ENCODE results near the gene ARHGEF4.

Gene ARHGEF4

GRCh38 chr2:130963196-130963848 lies 126.6 kb downstream of the ARHGEF4 start:
- Histone ChIP-seq H3K4me3 (ENCODE audit: low read length) (no peak overlapping the region), H3K9me3 (replicated peaks; ENCODE audit: insufficient read depth, low read length) (no peaks in the 10 kb centered on the region), H3K36me3 (replicated peaks; ENCODE audit: insufficient read depth, low read length) (no peaks in the 10 kb centered on the region), H4K20me1 (ENCODE audit: insufficient read depth, low read length) (no peaks in the 10 kb centered on the region), H3K4me1 (ENCODE audit: low read length) (no peaks in the 10 kb centered on the region), H3K9me2 (replicated peaks; ENCODE audit: insufficient read depth, low read length) (no peaks in the 10 kb centered on the region), H3K27ac (ENCODE audit: low read length) (no peak overlapping the region), H2AFZ (ENCODE audit: low read length) (no peak overlapping the region), H3K4me2 (ENCODE audit: low read depth, low read length) (no peak overlapping the region), H3K9ac (ENCODE audit: low read length) (no peak overlapping the region), H3K27me3 (replicated peaks; ENCODE audit: insufficient read depth, low read length) (no peaks in the 10 kb centered on the region), H3F3A (ENCODE audit: insufficient read depth, low read length) (no peaks in the 10 kb centered on the region), H3K79me2 (ENCODE audit: low read length) (no peaks in the 10 kb centered on the region)
- TF ChIP-seq EZH2phosphoT487 (IDR thresholded peaks at IDR 0.05; ENCODE audit: low read length): no peak
- TF ChIP-seq EZH2 (optimal IDR thresholded peaks at IDR 0.05; ENCODE audit: low read depth, low read length): no peak
- TF ChIP-seq CTCF (IDR thresholded peaks at IDR 0.05; ENCODE audit: low read length): no peak
- DNase-seq: no peak

- Histone ChIP-seq H3K9ac (ENCODE audit: low read length) (no peak overlapping the region), H3K36me3 (replicated peaks; ENCODE audit: insufficient read depth, low read length) (no peaks in the 10 kb centered on the region), H3K79me2 (ENCODE audit: low read length) (no peaks in the 10 kb centered on the region), H3K4me2 (ENCODE audit: low read depth, low read length) (no peak overlapping the region), H3K27ac (ENCODE audit: low read length) (no peak overlapping the region), H4K20me1 (ENCODE audit: insufficient read depth, low read length) (no peaks in the 10 kb centered on the region), H3F3A (ENCODE audit: insufficient read depth, low read length) (no peaks in the 10 kb centered on the region), H3K4me1 (ENCODE audit: low read length) (no peaks in the 10 kb centered on the region), H3K9me3 (replicated peaks; ENCODE audit: insufficient read depth, low read length) (no peaks in the 10 kb centered on the region), H2AFZ (ENCODE audit: low read length) (no peak overlapping the region), H3K4me3 (ENCODE audit: low read length) (no peak overlapping the region), H3K9me2 (replicated peaks; ENCODE audit: insufficient read depth, low read length) (no peaks in the 10 kb centered on the region), H3K27me3 (replicated peaks; ENCODE audit: insufficient read depth, low read length) (no peaks in the 10 kb centered on the region)
- DNase-seq: no peak
- TF ChIP-seq CTCF (IDR thresholded peaks at IDR 0.05; ENCODE audit: low read length) (no peak), EZH2phosphoT487 (IDR thresholded peaks at IDR 0.05; ENCODE audit: low read length) (no peak), EZH2 (optimal IDR thresholded peaks at IDR 0.05; ENCODE audit: low read depth, low read length) (no peak)
Observed at GRCh38 chr2:130963849-130964793, 127.4 kb downstream of the ARHGEF4 start.

- Histone ChIP-seq H3K4me1 (ENCODE audit: low read length) (no peaks in the 10 kb centered on the region), H3K79me2 (ENCODE audit: low read length) (no peaks in the 10 kb centered on the region), H3K4me3 (ENCODE audit: low read length) (no peak overlapping the region), H3K4me2 (ENCODE audit: low read depth, low read length) (no peak overlapping the region), H3K9me3 (replicated peaks; ENCODE audit: insufficient read depth, low read length) (no peaks in the 10 kb centered on the region), H3K27me3 (replicated peaks; ENCODE audit: insufficient read depth, low read length) (no peaks in the 10 kb centered on the region), H2AFZ (ENCODE audit: low read length) (no peak overlapping the region), H3K9me2 (replicated peaks; ENCODE audit: insufficient read depth, low read length) (no peaks in the 10 kb centered on the region), H4K20me1 (ENCODE audit: insufficient read depth, low read length) (no peaks in the 10 kb centered on the region), H3K36me3 (replicated peaks; ENCODE audit: insufficient read depth, low read length) (no peaks in the 10 kb centered on the region), H3K9ac (ENCODE audit: low read length) (no peak overlapping the region), H3F3A (ENCODE audit: insufficient read depth, low read length) (no peaks in the 10 kb centered on the region), H3K27ac (ENCODE audit: low read length) (no peak overlapping the region)
- DNase-seq: no peak
- TF ChIP-seq EZH2phosphoT487 (IDR thresholded peaks at IDR 0.05; ENCODE audit: low read length): no peak
Observed at GRCh38 chr2:130964931-130965330, 128.2 kb downstream of the ARHGEF4 start.
